Neural cell (in vitro differentiated cells): ENCODE data around the gene COBLL1. TPM values are rescaled to one million over a fixed set of nuclear protein-coding genes. Genes with fewer than 3 reads are reported as not detected.

Source experiments
- H2AFZ ChIP-seq: fragments of 200-600, 300-800 bp; sonication (generic), shearing (Covaris generic); 2 replicates; pipeline ENCODE4 v1.6.0; 2014; ENCODE audit warnings: low read depth, mild to moderate bottlenecking, antibody characterized with exemption, low read length, moderate library complexity
- H3F3A ChIP-seq: fragments of 200-600 bp; shearing (Covaris generic); 2 replicates; pipeline ENCODE4 v1.6.1; 2016; ENCODE audit warnings: mild to moderate bottlenecking, moderate library complexity, mixed read lengths, antibody characterized with exemption, low read length; ENCODE audit not compliant: insufficient read depth, poor library complexity, severe bottlenecking
- H3K27ac ChIP-seq: fragments of 200-600, 300-800 bp; sonication (generic), shearing (Covaris generic); 2 replicates; pipeline ENCODE4 v1.5.1; 2014; ENCODE audit warnings: mild to moderate bottlenecking, low read length, moderate library complexity
- H3K27me3 ChIP-seq: fragments of 300-800, 200-600 bp; sonication (generic), shearing (Covaris generic); 2 replicates; pipeline ENCODE4 v1.6.0; 2014; ENCODE audit warnings: mild to moderate bottlenecking, low read depth, low read length, moderate library complexity; ENCODE audit not compliant: insufficient read depth
- H3K36me3 ChIP-seq: fragments of 300-800, 200-600 bp; sonication (generic), shearing (Covaris generic); 2 replicates; pipeline ENCODE4 v1.5.1; 2014; ENCODE audit warnings: mild to moderate bottlenecking, antibody characterized with exemption, low read length, moderate library complexity; ENCODE audit not compliant: insufficient read depth
- H3K4me2 ChIP-seq: fragments of 300-800, 200-600 bp; sonication (generic), shearing (Covaris generic); 2 replicates; pipeline ENCODE4 v1.6.0; 2014; ENCODE audit warnings: mild to moderate bottlenecking, low read length
- H3K4me3 ChIP-seq: fragments of 300-800, 200-600 bp; sonication (generic), shearing (Covaris generic); 2 replicates; pipeline ENCODE4 v1.5.1; 2014; ENCODE audit warnings: mild to moderate bottlenecking, low read length, moderate library complexity
- H3K79me2 ChIP-seq: fragments of 200-600 bp; shearing (Covaris generic); replicated peaks from 2 replicates; pipeline ENCODE4 v1.6.0; 2014; ENCODE audit warnings: mild to moderate bottlenecking, low read length, moderate library complexity; ENCODE audit not compliant: insufficient read depth
- H3K9ac ChIP-seq: fragments of 300-800, 200-600 bp; sonication (generic), shearing (Covaris generic); 2 replicates; pipeline ENCODE4 v1.6.1; 2016; ENCODE audit warnings: mild to moderate bottlenecking, low read length, mixed read lengths
- H3K9me2 ChIP-seq: fragments of 200-600 bp; shearing (Covaris generic); 2 replicates; pipeline ENCODE4 v1.6.1; 2016; ENCODE audit warnings: mild to moderate bottlenecking, low read length, mixed read lengths; ENCODE audit not compliant: insufficient read depth
- H3K9me3 ChIP-seq: fragments of 200-600, 300-800 bp; sonication (generic), shearing (Covaris generic); 2 replicates; pipeline ENCODE4 v1.6.1; 2016; ENCODE audit warnings: mild to moderate bottlenecking, mixed run types, low read length, moderate library complexity, mixed read lengths
- H4K20me1 ChIP-seq: fragments of 200-600 bp; shearing (Covaris generic); 2 replicates; pipeline ENCODE4 v1.6.1; 2016; ENCODE audit warnings: mild to moderate bottlenecking, mixed run types; ENCODE audit not compliant: insufficient read depth
- EP300 ChIP-seq: fragments of 450-650 bp; conservative IDR thresholded peaks from 2 replicates; pipeline ENCODE4 v1.6.1; 2014; ENCODE audit warnings: antibody characterized with exemption, mild to moderate bottlenecking, moderate library complexity; ENCODE audit not compliant: poor library complexity, severe bottlenecking
- EZH2 ChIP-seq: fragments of 200-600, 300-800 bp; shearing (Covaris generic), sonication (generic); IDR thresholded peaks from 2 replicates; pipeline ENCODE4 v1.6.1; 2014; ENCODE audit warnings: antibody characterized with exemption, low read length, borderline replicate concordance, mild to moderate bottlenecking; ENCODE audit not compliant: insufficient read depth, poor library complexity, severe bottlenecking
- MXI1 ChIP-seq: fragments of 450-650 bp; conservative IDR thresholded peaks from 2 replicates; pipeline ENCODE4 v1.6.1; 2014; ENCODE audit warnings: antibody characterized with exemption, mild to moderate bottlenecking; ENCODE audit not compliant: poor library complexity, severe bottlenecking
- POLR2AphosphoS5 ChIP-seq: IDR thresholded peaks from 2 replicates; pipeline ENCODE4 v1.6.1; 2012
- RAD21 ChIP-seq: fragments of 450-650 bp; conservative IDR thresholded peaks from 2 replicates; pipeline ENCODE4 v1.6.1; 2014; ENCODE audit warnings: antibody characterized with exemption, mild to moderate bottlenecking, moderate library complexity
- REST ChIP-seq: IDR thresholded peaks from 2 replicates; pipeline ENCODE4 v1.6.1; 2012; ENCODE audit warnings: borderline replicate concordance
- SMC3 ChIP-seq: fragments of 450-650 bp; conservative IDR thresholded peaks from 2 replicates; pipeline ENCODE4 v1.6.1; 2014; ENCODE audit warnings: antibody characterized with exemption, mild to moderate bottlenecking, moderate library complexity; ENCODE audit not compliant: poor library complexity
- TAF1 ChIP-seq: IDR thresholded peaks from 2 replicates; pipeline ENCODE4 v1.6.1; 2012; ENCODE audit warnings: low read depth
- polyA plus RNA-seq: library from polyadenylated mRNA; depleted of rRNA; stranded (reverse); fragments of >200 nt; gene quantifications from 2 replicates; pipeline ENCODE4 v1.2.3, GENCODE V29; 2014
- TF ChIP-seq, protein P1 (sequence below): fragments of 450-650 bp; IDR thresholded peaks from 2 replicates; pipeline ENCODE4 v1.5.1; 2014; ENCODE audit warnings: antibody characterized with exemption, mild to moderate bottlenecking, moderate library complexity; ENCODE audit not compliant: poor library complexity, severe bottlenecking

The COBLL1 gene
- polyA plus RNA-seq, 1 donor from 2014 or later = 0.11 TPM

GRCh38 chr2:164669291-164669690 lies 172.3 kb downstream of the COBLL1 start:
- H3K36me3 ChIP-seq = no peaks in the 10 kb centered on the region
- H3K4me2 ChIP-seq = no peak overlapping the region
- no peaks in the 10 kb centered on the region for H3K79me2 ChIP-seq
- no peak overlapping the region for H3K27ac ChIP-seq
- TF ChIP-seq EP300 (no peak), MXI1 (no peak), SMC3 (no peak), EZH2 (no peak), TAF1 (no peak), RAD21 (no peak), POLR2AphosphoS5 (no peak), REST (no peak)
- TF ChIP-seq, protein P1, sequence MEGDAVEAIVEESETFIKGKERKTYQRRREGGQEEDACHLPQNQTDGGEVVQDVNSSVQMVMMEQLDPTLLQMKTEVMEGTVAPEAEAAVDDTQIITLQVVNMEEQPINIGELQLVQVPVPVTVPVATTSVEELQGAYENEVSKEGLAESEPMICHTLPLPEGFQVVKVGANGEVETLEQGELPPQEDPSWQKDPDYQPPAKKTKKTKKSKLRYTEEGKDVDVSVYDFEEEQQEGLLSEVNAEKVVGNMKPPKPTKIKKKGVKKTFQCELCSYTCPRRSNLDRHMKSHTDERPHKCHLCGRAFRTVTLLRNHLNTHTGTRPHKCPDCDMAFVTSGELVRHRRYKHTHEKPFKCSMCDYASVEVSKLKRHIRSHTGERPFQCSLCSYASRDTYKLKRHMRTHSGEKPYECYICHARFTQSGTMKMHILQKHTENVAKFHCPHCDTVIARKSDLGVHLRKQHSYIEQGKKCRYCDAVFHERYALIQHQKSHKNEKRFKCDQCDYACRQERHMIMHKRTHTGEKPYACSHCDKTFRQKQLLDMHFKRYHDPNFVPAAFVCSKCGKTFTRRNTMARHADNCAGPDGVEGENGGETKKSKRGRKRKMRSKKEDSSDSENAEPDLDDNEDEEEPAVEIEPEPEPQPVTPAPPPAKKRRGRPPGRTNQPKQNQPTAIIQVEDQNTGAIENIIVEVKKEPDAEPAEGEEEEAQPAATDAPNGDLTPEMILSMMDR = no peak
- no peaks in the 10 kb centered on the region for H4K20me1 ChIP-seq
- no peak overlapping the region for H2AFZ ChIP-seq
- no peak overlapping the region for H3K4me3 ChIP-seq
- H3F3A ChIP-seq = no peaks in the 10 kb centered on the region
- no peaks in the 10 kb centered on the region for H3K9me3 ChIP-seq
- no peaks in the 10 kb centered on the region for H3K27me3 ChIP-seq
- no peak overlapping the region for H3K9ac ChIP-seq
- no peaks in the 10 kb centered on the region for H3K9me2 ChIP-seq

DNA sequence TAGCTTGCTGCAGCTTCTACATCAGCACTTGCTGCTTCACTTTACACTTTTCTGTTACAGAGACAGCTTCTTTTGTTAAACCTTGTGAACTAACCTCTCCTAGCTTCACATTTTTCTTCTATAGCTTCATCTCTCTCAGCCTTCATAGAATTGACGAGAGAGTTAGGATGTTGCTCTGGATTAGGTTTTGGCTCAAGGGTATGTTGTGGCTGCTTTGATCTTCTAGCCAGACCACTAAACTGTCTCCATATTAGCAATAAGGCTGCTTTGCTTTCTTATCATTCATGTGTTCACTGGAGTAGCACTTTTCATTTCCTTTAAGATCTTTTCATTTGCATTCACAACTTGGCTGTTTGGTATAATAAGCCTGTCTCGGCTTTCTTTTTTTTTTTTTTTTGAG lies 174.1 kb downstream of the COBLL1 start:
- H2AFZ ChIP-seq = no peak overlapping the region
- TF ChIP-seq RAD21 (no peak), POLR2AphosphoS5 (no peak), EP300 (no peak), REST (no peak), SMC3 (no peak), MXI1 (no peak), EZH2 (no peak)
- TF ChIP-seq, protein P1 = no peak
- H3K9ac ChIP-seq = no peak overlapping the region
- no peaks in the 10 kb centered on the region for H3F3A ChIP-seq
- no peaks in the 10 kb centered on the region for H4K20me1 ChIP-seq
- H3K36me3 ChIP-seq = no peaks in the 10 kb centered on the region
- H3K9me3 ChIP-seq = no peaks in the 10 kb centered on the region
- no peak overlapping the region for H3K27ac ChIP-seq
- H3K79me2 ChIP-seq = no peaks in the 10 kb centered on the region
- no peak overlapping the region for H3K4me2 ChIP-seq
- H3K4me3 ChIP-seq = no peak overlapping the region
- H3K27me3 ChIP-seq = no peaks in the 10 kb centered on the region
- no peaks in the 10 kb centered on the region for H3K9me2 ChIP-seq
